D721Med (cell line): ENCODE data around the gene CLCF1.

Experiments
- DNase-seq: peaks from one replicate; pipeline ENCODE4 v3.0.0; 2011; ENCODE audit warnings: low spot score; ENCODE audit not compliant: insufficient read length
- FAIRE-seq: peaks from 2 replicates; lab custom pipeline; 2011; peaks lifted over from hg19 to GRCh38; lab: Jason Lieb, UNC
- CTCF ChIP-seq: IDR thresholded peaks from 2 replicates; pipeline ENCODE4 v1.5.1; 2012; ENCODE audit warnings: mild to moderate bottlenecking, control low read depth; ENCODE audit not compliant: insufficient read depth; ENCODE audit errors: missing control alignments

CLCF1 gene

GRCh38 chr11:67411785-67412152 lies 38.4 kb upstream of the CLCF1 start:
- no peak for DNase-seq
- no peak for TF ChIP-seq CTCF
- no peak for FAIRE-seq

- FAIRE-seq, result no peak
- no peak for TF ChIP-seq CTCF
- DNase-seq, result no peak
Measured at GRCh38 chr11:67410984-67411784, 37.8 kb upstream of the CLCF1 start.

- no peak for FAIRE-seq
- no peak for DNase-seq
- TF ChIP-seq CTCF, result no peak
Measured at GRCh38 chr11:67410369-67410831, 37.0 kb upstream of the CLCF1 start.

- TF ChIP-seq CTCF, result no peak
- FAIRE-seq, result no peak
- DNase-seq, result no peak
Measured at GRCh38 chr11:67409781-67410368, 36.5 kb upstream of the CLCF1 start.

GRCh38 chr11:67409261-67409666 lies 35.9 kb upstream of the CLCF1 start:
- no peak for TF ChIP-seq CTCF
- FAIRE-seq, result no peak
- DNase-seq, result no peak

GRCh38 chr11:67408437-67409200 lies 35.2 kb upstream of the CLCF1 start:
- DNase-seq (no peak), FAIRE-seq (no peak)
- no peak for TF ChIP-seq CTCF
